HK-2 (cell line): Measurements from ENCODE around the gene CACNA1E.

Experiments used
- DNase-seq: peaks from one replicate; pipeline ENCODE4 v3.0.0-alpha.2; 2018; ENCODE audit not compliant: unreplicated experiment

CACNA1E gene

GRCh38 chr1:181577475-181577874, 94.2 kb downstream of the CACNA1E start:
- no peak for DNase-seq

GRCh38 chr1:181583598-181583997, 100.3 kb downstream of the CACNA1E start:
- no peak for DNase-seq

- no peak for DNase-seq
Observed at GRCh38 chr1:181587870-181588438, 104.6 kb downstream of the CACNA1E start.

- no peak for DNase-seq
Observed at GRCh38 chr1:181588631-181589030, 105.3 kb downstream of the CACNA1E start.

DNA sequence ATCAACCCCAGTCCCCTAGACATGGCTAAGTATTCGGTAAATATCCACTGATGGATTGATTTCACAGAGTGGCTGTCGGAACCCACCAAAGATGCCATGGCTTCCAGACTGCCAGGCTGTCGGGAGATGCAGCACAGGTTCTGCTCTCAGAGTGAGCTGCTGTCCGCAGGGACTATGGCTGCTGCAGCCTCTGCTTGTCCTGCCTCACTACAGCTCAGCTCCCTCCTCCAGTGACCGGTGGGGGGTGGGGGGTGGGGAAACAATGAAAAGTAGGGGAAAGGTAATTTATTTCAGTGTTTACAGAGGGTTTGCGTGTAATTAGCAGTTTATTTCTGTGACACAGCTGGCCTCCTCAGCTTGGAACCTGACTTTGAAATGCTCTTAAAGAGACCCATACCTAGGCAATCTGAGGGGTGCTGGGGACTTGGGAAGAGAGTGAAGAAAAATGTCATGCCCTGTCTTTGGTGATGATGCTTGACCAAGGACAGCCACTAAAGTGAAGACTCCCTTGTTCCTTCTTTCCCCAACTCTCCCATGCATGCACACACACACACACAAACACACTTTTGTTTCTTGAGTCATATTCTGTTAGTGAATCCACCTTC, 109.0 kb downstream of the CACNA1E start:
- DNase-seq: no peak

DNA sequence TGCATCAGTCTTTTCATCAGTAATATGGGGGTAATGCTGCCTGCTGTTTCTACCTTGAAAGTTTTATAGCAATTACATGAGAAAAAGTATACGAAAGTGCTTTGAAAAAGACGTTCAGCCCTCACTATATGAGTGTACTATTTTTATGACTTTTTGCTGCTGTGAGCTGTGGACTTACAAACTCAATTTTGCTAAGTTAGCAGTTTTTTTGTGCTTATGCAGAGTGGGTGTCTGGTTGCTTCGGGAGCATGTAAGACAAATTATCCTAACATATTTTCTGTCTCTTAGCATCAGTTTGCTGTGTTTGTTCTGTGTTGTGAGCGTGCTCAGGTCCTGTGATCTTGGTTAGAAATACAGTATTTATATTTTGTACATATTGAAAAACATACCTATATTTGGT, 109.7 kb downstream of the CACNA1E start:
- DNase-seq: no peak

GRCh38 chr1:181594553-181594952, 111.2 kb downstream of the CACNA1E start:
- no peak for DNase-seq

GRCh38 chr1:181595234-181595633, 111.9 kb downstream of the CACNA1E start:
- no peak for DNase-seq

- no peak for DNase-seq
Observed at GRCh38 chr1:181601186-181601950, 118.1 kb downstream of the CACNA1E start.

- DNase-seq: no peak
Observed at GRCh38 chr1:181603735-181604410, 120.6 kb downstream of the CACNA1E start.

DNA sequence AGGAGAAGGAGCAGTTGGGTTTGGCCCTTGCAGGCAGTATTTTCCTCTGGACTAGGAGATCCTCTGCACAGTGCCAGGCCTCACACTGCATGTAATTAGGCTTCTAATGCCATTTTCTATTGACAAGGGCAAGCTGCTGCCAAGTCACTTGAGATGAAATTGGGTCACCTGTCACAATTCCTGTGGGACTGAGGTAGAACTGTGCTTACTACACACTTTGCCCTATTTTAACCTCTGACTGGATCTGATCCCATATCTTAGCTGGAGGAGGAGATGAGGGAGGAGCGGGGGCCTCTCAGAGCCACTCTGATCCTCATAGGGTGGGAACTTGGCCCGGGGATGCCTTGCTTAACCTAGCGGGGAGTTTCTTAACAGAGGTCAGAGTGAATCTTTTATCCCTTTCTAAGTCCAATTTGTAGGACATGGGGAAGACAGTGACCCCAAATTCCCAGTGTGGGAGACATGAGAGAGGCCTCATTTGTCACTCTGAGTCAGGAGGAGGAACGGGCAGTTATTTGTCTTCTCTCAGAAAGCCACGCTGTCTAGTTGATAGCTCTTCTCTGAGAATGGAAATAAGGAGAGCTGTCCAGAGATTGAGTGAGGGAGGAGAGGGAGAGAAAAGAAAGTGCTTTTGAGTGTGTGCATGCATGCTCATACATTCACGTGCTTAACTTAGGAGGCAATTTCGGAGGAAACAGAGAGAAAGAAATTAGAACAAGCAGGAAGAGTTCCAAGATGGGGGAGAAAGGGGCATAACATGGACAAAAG, 121.3 kb downstream of the CACNA1E start:
- DNase-seq: no peak

GRCh38 chr1:181607524-181607923, 124.2 kb downstream of the CACNA1E start:
- DNase-seq: no peak

GRCh38 chr1:181608386-181608785, 125.1 kb downstream of the CACNA1E start:
- DNase-seq: no peak

GRCh38 chr1:181608948-181609347, 125.6 kb downstream of the CACNA1E start:
- no peak for DNase-seq

DNA sequence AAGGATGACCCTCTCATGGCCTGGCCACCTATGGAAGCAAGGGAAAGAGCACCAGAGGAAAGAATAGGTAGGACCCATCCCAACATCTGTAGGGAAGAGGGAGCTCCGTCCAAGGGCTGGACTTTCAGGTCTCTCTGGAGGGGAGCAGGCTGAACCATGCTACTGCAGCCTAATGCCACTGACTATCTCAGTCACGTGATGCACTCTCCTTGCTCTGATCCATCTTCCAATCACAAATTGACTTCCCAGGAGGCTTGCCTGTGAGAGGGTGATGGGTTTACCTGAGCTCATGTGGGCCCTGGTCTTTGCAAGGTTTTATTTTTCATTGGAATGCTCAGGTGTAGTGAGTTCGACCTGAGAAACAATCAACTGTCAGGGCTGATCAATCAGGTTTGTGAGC, 128.8 kb downstream of the CACNA1E start:
- DNase-seq: no peak

DNA sequence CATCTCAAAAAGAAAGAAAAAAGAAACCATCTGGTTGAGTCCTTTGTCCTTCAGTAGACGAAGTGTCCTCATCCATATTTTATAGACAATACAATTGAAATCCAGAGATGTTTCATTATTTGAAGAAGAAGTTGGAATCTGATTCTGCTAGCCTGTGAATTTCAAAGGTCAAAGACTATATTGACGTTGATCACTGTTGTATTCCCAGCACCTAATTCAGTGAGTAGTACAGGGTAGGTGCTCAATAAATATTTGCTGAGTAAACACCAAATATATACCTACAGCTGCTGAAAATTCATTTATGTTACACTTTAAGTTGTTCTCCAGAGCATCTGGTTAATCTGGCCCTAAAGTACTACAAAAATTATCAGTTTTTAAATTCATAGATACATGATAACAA, 135.2 kb downstream of the CACNA1E start:
- DNase-seq: no peak

- no peak for DNase-seq
Observed at GRCh38 chr1:181620183-181620582, 136.9 kb downstream of the CACNA1E start.

DNA sequence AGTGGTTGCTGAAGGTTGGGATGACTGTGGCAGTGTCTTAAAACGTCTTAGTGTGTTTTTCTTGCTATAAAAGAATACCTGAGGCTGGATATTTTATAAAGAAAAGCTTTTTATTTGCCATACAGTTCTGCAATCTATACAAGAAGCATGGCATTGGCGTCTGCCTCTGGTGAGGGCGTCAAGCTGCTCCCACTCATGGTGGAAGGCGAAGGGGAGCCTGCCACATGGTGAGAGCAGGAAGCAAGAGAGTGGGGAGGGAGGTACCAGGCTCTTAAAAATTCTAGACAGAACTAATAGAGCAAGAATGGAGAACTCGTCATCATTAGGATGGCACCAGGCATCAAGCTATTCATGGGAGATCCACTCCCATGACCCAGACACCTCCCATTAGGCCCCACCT, 140.5 kb downstream of the CACNA1E start:
- DNase-seq: no peak

DNA sequence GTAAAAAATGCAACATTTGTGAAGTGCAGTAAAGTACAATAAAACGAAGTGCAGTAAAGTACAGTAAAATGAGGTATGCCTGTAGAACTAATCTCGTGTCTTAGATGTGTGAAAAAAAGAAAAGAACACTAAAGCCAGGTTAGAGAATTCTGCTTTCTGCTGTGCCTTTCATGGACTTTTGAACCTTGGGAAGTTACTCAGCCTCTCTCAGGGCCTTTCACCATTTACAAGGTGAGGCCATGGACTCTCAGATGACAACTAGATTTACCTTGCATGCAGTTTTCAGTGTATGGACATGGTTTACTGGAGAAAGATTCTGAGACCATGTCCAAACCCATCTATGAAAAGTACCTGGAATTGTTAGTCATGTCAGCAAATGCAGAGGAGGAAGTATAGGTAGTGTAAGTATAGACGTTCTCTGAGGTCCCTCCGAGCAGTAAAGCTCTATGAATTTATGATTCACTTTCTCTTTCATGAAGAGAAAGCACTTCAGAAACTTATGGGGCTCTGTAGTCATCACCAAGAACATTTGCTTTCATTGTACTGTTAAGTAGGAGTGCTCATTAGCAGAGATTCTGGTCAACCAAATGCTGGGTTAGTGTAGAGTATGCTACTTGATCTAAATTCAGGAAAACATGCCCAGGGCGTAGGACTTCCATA, 143.1 kb downstream of the CACNA1E start:
- DNase-seq: no peak

GRCh38 chr1:181630398-181630797, 147.1 kb downstream of the CACNA1E start:
- no peak for DNase-seq

- no peak for DNase-seq
Observed at GRCh38 chr1:181630838-181631237, 147.5 kb downstream of the CACNA1E start.
